Ovary (tissue), 9 donors: ENCODE measurements around the gene LMF1. TPM values are rescaled to one million over a fixed set of nuclear protein-coding genes. Genes with fewer than 3 reads are reported as not detected.

ENCODE experiments used
- DNase-seq, 5 donors: peaks; one replicate each; pipeline ENCODE4 v3.0.0-alpha.2; 2019 to 2020
- H3K27ac ChIP-seq, 2 donors: fragments of 200-600 bp; one replicate each; pipeline versions ENCODE4 v1.5.1 to v1.8.0; 2019 to 2022
- H3K27me3 ChIP-seq: fragments of 200-600 bp; one replicate; pipeline ENCODE4 v1.8.0; 2022
- H3K36me3 ChIP-seq: fragments of 200-600 bp; sonication (generic); one replicate; pipeline ENCODE4 v1.5.1; 2019
- H3K4me1 ChIP-seq: one replicate; pipeline ENCODE4 v1.8.1; 2013; ENCODE audit warnings: mild to moderate bottlenecking, moderate library complexity; ENCODE audit not compliant: insufficient read depth
- H3K4me3 ChIP-seq: fragments of 200-600 bp; sonication (generic); one replicate; pipeline ENCODE4 v1.5.1; 2017
- H3K9me3 ChIP-seq, 2 donors: fragments of 200-600 bp in 1 of 2; sonication (generic) in 1 of 2; one replicate each; pipeline versions ENCODE4 v1.5.1 to v1.8.1; 2013 to 2019; ENCODE audit warnings: mild to moderate bottlenecking in 1 of 2, moderate library complexity in 1 of 2
- CTCF ChIP-seq, 3 donors: fragments of 450-650 bp in 2 of 3; fragments of 200-600 bp in 1 of 3; IDR thresholded peaks; one replicate each; pipeline versions ENCODE4 v1.5.1 to v1.8.0; 2016 to 2022; ENCODE audit warnings: antibody characterized with exemption in 3 of 3, mild to moderate bottlenecking in 1 of 3
- EP300 ChIP-seq: sonication (generic); formaldehyde crosslinking; IDR thresholded peaks from one replicate; pipeline ENCODE4 v1.6.1; 2017; ENCODE audit warnings: antibody characterized with exemption
- POLR2A ChIP-seq: fragments of 450-650 bp; IDR thresholded peaks from one replicate; pipeline ENCODE4 v1.6.1; 2017; ENCODE audit warnings: antibody characterized with exemption, mild to moderate bottlenecking, moderate library complexity
- WGBS, 3 donors: extraction: QIAGEN DNeasy Blood & Tissue Kit in 1 of 3; methylation state at CpG; one replicate each; pipeline versions ENCODE4 v1.1.5 to v1.1.7; 2013 to 2017; 5-methylcytosine and 5-hydroxymethylcytosine counted together
- intact Hi-C, 4 donors: fragments of 100-400 bp; cut with DNase I; formaldehyde crosslinking; loops; one replicate each; pipeline versions ENCODE4 v1.11.0 to v1.15.1; 2022 to 2023
- polyA plus RNA-seq, 2 donors: library from polyadenylated mRNA; stranded (reverse); fragments of 200-250 nt in 1 of 2; fragments of 350-450 nt in 1 of 2; fragmentation: Illumina TruSeq in 1 of 2; extraction: RNeasy Lipid Tissue Mini Kit (QIAGEN cat#74804) in 1 of 2; gene quantifications; one replicate each; pipeline ENCODE4 v1.2.3, GENCODE V29; 2013 to 2014
- total RNA-seq, 7 donors: library from RNA; depleted of rRNA in 2 of 7; stranded (reverse); fragments of >200 nt in 2 of 7; fragmentation: NEBNext Ultra II Directional in 3 of 7; extraction: Animal tissue kit (Norgen Biotek cat#: 25700) in 3 of 7; gene quantifications; one replicate each; pipeline versions ENCODE4 v1.1.0 to v1.2.4, GENCODE V29; 2016 to 2023
- donor health status: DM: no; HTN: no; CAD: no; lungs with moderate emphysema.
- donor health status: DM: no; HTN: no; CAD: no.
- donor health status: Bipolar disorder and iron deficiency.
- donor health status: DM: yes; HTN: yes; CAD: no.
- donor health status: DM: no; HTN: no; CAD: no.
- donor health status: DM: yes; HTN: yes; CAD: no.

Gene LMF1
- total and polyA plus RNA-seq, 9 donors: 7.8 to 31.9 (median 23.6) TPM

- Histone ChIP-seq H3K27ac (peak overlapping the region in 1 of 2 donors; percentile 68), H3K4me1 (peaks cover 10% of the 10 kb centered on the region), H3K27me3 (no peaks in the 10 kb centered on the region), H3K4me3 (no peak overlapping the region), H3K36me3 (no peaks in the 10 kb centered on the region), H3K9me3 (no peaks in the 10 kb centered on the region)
- intact Hi-C loops: no loop called here
- no peak for TF ChIP-seq EP300
- TF ChIP-seq CTCF (IDR thresholded peaks at IDR 0.05): no peak
- no peak for TF ChIP-seq POLR2A
- 87 to 91% (median 87%) methylated on average over 25 of the region's 25 CpGs for WGBS, 3 donors
- DNase-seq: no peak
Observed at GRCh38 chr16:824601-825000, 146.2 kb downstream of the LMF1 start.

GRCh38 chr16:824194-824593 lies 146.6 kb downstream of the LMF1 start:
- no peaks in the 10 kb centered on the region for H3K27me3 ChIP-seq

GRCh38 chr16:822909-823297 lies 147.9 kb downstream of the LMF1 start:
- WGBS, 3 donors: 90 to 93% (median 92%) methylated on average over 9 of the region's 9 CpGs
- Histone ChIP-seq H3K27ac (no peak overlapping the region), H3K36me3 (no peaks in the 10 kb centered on the region), H3K4me3 (no peak overlapping the region), H3K9me3 (no peaks in the 10 kb centered on the region), H3K4me1 (peaks cover 10% of the 10 kb centered on the region), H3K27me3 (no peaks in the 10 kb centered on the region)
- no peak for DNase-seq
- intact Hi-C loops: no loop called here
- TF ChIP-seq EP300: no peak
- TF ChIP-seq CTCF (IDR thresholded peaks at IDR 0.05): no peak
- TF ChIP-seq POLR2A: no peak

More at GRCh38 chr16:824194-824593, 146.6 kb downstream of the LMF1 start:
- Histone ChIP-seq H3K36me3 (no peaks in the 10 kb centered on the region), H3K4me3 (no peak overlapping the region), H3K9me3 (no peaks in the 10 kb centered on the region), H3K27ac (no peak overlapping the region), H3K4me1 (peaks cover 10% of the 10 kb centered on the region)
- no peak for TF ChIP-seq EP300
- WGBS, 3 donors: 83 to 93% (median 83%) methylated on average over 22 of the region's 22 CpGs
- DNase-seq: peak in 1 of 5 donors; percentile 51
- intact Hi-C loops: no loop called here

- WGBS, 3 donors: 78 to 82% (median 81%) methylated on average over 21 of the region's 21 CpGs
- Histone ChIP-seq H3K36me3 (no peaks in the 10 kb centered on the region), H3K27ac (no peak overlapping the region), H3K4me1 (peaks cover 10% of the 10 kb centered on the region), H3K27me3 (no peaks in the 10 kb centered on the region), H3K9me3 (no peaks in the 10 kb centered on the region), H3K4me3 (no peak overlapping the region)
- DNase-seq: no peak
- no peak for TF ChIP-seq POLR2A
- TF ChIP-seq CTCF (IDR thresholded peaks at IDR 0.05): no peak
- TF ChIP-seq EP300: no peak
- intact Hi-C loops: no loop called here
Observed at GRCh38 chr16:822174-822908, 148.4 kb downstream of the LMF1 start.

- intact Hi-C loops: no loop called here
- no peak for DNase-seq
- H3K27me3 ChIP-seq: no peaks in the 10 kb centered on the region
- no peak overlapping the region for H3K27ac ChIP-seq
- WGBS, 3 donors: 56 to 63% (median 59%) methylated on average over 13 of the region's 13 CpGs
- peaks cover 10% of the 10 kb centered on the region for H3K4me1 ChIP-seq
- no peaks in the 10 kb centered on the region for H3K36me3 ChIP-seq
- no peak for TF ChIP-seq CTCF (IDR thresholded peaks at IDR 0.05)
- no peak for TF ChIP-seq EP300
- TF ChIP-seq POLR2A: no peak
- H3K9me3 ChIP-seq: no peaks in the 10 kb centered on the region
- H3K4me3 ChIP-seq: no peak overlapping the region
Observed at GRCh38 chr16:821751-822150, 149.0 kb downstream of the LMF1 start.
